ENCODE data around the gene SOCS7.

Gene SOCS7

DNA sequence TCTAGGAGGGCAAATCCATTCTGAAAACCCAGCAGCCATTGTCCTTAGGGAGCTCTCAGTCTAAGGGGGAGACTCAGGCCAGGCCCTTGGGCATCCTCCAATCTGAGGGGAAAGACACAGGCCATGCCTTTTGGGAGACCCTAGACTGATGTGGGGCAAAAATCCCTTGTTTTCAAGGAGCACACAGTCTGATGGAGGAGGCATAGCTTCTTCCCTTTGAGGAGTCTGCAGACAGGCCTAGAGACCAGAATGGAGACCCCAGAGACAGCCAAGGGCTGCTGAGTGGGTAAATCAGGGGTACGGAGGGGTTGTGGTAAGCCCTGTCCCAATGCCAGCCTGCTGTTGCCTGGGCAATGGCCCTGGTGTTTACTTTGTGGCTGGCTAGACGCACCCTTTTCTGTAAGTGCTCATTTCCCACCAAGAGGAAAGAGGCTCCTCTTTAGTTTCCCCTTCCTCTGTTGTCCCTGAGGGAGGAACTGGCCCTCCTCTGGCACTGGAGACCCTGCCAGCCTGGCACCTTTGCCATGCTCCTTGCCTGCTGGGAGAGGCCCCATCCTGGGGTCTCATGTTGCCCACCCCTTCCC is 96.0 kb downstream of the SOCS7 start:
- TF ChIP-seq, protein P1, sequence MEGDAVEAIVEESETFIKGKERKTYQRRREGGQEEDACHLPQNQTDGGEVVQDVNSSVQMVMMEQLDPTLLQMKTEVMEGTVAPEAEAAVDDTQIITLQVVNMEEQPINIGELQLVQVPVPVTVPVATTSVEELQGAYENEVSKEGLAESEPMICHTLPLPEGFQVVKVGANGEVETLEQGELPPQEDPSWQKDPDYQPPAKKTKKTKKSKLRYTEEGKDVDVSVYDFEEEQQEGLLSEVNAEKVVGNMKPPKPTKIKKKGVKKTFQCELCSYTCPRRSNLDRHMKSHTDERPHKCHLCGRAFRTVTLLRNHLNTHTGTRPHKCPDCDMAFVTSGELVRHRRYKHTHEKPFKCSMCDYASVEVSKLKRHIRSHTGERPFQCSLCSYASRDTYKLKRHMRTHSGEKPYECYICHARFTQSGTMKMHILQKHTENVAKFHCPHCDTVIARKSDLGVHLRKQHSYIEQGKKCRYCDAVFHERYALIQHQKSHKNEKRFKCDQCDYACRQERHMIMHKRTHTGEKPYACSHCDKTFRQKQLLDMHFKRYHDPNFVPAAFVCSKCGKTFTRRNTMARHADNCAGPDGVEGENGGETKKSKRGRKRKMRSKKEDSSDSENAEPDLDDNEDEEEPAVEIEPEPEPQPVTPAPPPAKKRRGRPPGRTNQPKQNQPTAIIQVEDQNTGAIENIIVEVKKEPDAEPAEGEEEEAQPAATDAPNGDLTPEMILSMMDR (IDR thresholded peaks at IDR 0.05; ENCODE audit: low read length, missing control alignments), result no peak
- H3K4me3 ChIP-seq (replicated peaks; ENCODE audit: low read depth, low read length), result no peak overlapping the region
- DNase-seq (ENCODE audit: low read depth), result no peak

DNA sequence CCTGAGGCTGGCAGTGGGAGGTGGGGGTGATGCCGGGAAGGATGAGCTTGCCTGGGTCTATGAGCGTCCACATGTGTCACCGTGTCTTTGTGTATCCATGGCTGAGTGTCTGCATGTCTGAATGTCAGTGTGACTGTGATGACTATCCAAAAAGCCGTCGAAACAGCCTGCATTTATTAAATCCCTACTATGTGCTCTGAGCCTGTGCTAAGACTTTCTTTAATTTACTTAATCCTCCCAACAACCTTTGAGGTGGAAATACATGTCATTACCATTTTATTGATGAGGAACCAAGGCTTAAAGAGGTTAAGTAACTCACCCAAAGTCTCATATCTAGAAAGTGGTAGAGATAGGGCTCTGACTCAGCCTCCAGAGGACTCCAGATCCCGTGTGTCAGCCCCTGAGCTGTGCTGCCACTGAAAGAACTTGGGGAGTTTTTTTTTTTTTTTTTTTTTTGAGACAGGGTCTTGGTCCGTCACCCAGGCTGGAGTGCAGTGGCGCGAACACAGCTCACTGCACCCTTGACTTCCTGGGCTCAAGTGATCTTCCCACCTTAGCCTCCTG is 96.6 kb downstream of the SOCS7 start:
- TF ChIP-seq, protein P1 (IDR thresholded peaks at IDR 0.05; ENCODE audit: low read length, missing control alignments), result no peak
- no peak for DNase-seq (ENCODE audit: low read depth)
- H3K4me3 ChIP-seq (replicated peaks; ENCODE audit: low read depth, low read length), result no peak overlapping the region

DNA sequence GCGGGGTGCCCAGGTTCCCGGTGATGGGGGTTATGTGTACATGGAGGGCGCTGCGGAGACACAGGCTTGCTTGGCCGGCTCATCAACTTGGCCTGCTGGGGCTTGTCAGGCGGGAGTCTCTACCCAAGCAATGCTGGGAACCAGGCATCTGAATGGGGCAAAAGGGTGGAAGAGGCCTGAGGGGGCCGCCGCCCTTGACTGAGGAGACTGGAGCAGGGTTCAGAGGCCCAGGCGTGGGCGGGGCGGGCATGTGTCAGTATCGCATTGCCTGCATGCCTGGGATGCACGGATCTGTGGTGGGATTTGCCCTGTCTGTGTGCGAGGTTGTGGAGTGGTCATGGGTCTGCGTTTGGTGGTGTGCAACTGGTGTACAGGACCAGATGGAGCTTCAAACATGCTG is 97.7 kb downstream of the SOCS7 start:
- no peak overlapping the region for H3K4me3 ChIP-seq (replicated peaks; ENCODE audit: low read depth, low read length)
- no peak for DNase-seq (ENCODE audit: low read depth)
- TF ChIP-seq, protein P1 (IDR thresholded peaks at IDR 0.05; ENCODE audit: low read length, missing control alignments), result no peak

DNA sequence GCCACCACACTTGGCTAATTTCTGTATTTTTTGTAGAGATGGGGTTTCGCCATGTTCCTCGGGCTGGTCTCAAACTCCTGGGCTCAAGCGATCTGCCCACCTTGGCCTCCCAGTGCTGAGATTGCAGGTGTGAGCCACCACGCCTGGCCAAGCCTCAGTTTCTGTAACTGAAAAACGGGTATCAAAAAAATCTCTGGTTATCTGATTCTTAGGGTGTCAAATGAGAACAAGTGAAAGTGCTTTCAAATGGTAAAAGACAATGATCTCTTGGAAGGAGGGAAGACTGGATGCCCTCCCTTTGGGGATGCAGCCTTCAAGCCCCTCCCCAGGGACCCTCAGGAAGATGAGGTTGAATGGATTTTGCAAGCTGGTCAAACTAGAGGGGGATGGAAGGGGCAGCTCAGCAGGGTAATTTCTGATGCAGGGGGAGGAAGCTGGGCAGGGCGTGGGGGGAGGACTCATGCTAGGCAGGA is 98.9 kb downstream of the SOCS7 start:
- TF ChIP-seq, protein P1 (IDR thresholded peaks at IDR 0.05; ENCODE audit: low read length, missing control alignments), result no peak
- no peak for DNase-seq (ENCODE audit: low read depth)
- H3K4me3 ChIP-seq (replicated peaks; ENCODE audit: low read depth, low read length), result peak overlapping the region; percentile 18

DNA sequence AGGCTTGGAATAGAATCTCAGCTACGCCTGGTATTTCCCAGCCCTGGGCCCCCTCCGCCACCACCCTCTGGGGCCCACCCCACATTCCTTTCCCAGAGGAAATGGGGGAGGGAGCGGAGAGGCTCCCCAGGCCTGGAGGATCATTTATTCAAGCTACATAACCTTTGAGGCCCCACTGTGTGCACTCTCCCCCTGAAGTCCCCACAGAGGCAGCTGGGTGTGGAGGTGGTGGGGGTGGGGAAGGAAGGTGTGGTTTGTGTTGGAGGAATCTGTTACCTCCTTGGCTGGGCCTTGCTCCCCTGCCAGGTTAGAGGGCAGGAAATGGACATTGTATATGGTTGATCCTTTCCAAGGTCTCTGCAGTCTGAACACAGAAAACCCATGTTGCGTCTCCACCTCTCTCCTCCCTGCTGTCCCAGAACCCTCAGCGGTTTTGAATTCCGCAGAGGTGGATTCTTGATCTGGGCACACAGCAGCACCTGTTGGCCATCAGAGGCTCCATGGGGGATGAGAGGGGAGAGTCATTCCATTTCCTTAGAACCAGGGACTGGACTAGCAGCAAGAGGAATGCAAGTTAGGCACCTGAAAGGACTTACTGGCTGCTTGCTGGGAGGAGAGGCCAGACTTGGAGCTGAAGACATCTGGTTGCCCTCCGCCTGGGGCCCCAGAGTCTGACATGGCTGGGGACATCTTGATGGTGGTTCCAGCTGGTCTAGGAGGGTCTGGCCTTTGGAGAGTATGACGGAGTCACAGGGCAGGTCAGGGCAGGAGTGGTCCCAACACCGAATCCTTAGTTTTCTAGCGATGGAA is 99.6 kb downstream of the SOCS7 start:
- TF ChIP-seq, protein P1 (IDR thresholded peaks at IDR 0.05; ENCODE audit: low read length, missing control alignments), result no peak
- peak; percentile 90 for DNase-seq (ENCODE audit: low read depth)
- H3K4me3 ChIP-seq (replicated peaks; ENCODE audit: low read depth, low read length), result peak overlapping the region; percentile 56

DNA sequence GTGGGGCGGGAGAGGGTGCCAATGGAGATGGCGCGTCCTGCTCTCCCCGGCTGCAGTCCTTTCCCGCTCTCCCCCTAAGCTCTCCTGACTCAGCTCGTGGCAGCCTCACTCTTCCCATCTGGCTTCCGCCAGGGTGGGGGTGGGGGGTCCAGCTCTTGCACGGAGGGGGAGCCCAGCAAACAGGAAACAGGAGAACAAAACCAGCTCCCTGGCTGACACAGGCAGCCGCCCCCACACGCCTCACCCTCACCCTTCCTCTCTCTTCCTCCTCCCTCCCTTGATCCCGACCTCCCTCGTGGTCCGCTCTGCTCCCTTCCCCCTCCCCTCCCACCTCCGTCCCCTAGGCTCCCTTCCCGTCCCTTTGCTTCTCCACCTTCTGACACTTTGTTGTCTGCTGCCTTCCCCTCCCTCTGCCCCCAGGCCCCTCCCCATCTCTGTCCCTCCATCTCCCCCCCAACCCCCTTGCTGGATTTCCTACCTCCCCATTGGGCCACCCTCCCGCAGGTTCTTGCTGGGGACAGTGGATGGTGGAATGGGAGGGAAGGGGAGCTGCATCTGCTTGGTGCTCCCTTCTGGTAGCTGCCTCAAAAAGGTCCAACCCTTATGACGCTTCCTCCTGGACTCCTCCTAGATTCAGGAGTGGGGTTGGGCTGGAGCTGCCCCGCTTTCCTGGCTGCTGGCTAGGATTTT is 100.3 kb downstream of the SOCS7 start:
- TF ChIP-seq, protein P1 (IDR thresholded peaks at IDR 0.05; ENCODE audit: low read length, missing control alignments), result no peak
- peak; percentile 96 for DNase-seq (ENCODE audit: low read depth)
- H3K4me3 ChIP-seq (replicated peaks; ENCODE audit: low read depth, low read length), result peak overlapping the region; percentile 56

Data from fibroblast of pulmonary artery (primary cell).